ENCODE data around the gene HS2ST1.

GRCh38 chr1:86933051-86933450 lies 18.6 kb downstream of the HS2ST1 start:
- TF ChIP-seq CSDC2 (CRISPR knock-in tag; IDR thresholded peaks at IDR 0.05) (no peak), OSR1 (CRISPR knock-in tag; IDR thresholded peaks at IDR 0.05) (no peak), RARB (CRISPR knock-in tag; IDR thresholded peaks at IDR 0.05) (no peak), GLIS3 (CRISPR knock-in tag; IDR thresholded peaks at IDR 0.05) (no peak)
- TF ChIP-seq, protein P1, sequence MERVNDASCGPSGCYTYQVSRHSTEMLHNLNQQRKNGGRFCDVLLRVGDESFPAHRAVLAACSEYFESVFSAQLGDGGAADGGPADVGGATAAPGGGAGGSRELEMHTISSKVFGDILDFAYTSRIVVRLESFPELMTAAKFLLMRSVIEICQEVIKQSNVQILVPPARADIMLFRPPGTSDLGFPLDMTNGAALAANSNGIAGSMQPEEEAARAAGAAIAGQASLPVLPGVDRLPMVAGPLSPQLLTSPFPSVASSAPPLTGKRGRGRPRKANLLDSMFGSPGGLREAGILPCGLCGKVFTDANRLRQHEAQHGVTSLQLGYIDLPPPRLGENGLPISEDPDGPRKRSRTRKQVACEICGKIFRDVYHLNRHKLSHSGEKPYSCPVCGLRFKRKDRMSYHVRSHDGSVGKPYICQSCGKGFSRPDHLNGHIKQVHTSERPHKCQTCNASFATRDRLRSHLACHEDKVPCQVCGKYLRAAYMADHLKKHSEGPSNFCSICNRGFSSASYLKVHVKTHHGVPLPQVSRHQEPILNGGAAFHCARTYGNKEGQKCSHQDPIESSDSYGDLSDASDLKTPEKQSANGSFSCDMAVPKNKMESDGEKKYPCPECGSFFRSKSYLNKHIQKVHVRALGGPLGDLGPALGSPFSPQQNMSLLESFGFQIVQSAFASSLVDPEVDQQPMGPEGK (CRISPR knock-in tag; IDR thresholded peaks at IDR 0.05; ENCODE audit: borderline replicate concordance), result no peak

All from SK-N-SH treated with all-trans-retinoic acid at 6 μM for 48 hours (cell line).